GM19099 (cell line): Measurements from ENCODE around the gene PIGO.

Experiments used
- POLR2A ChIP-seq: IDR thresholded peaks from 3 replicates; pipeline ENCODE4 v1.6.1; 2011; ENCODE audit warnings: low read depth; ENCODE audit not compliant: insufficient read length; ENCODE audit errors: extremely low read depth

PIGO gene

DNA sequence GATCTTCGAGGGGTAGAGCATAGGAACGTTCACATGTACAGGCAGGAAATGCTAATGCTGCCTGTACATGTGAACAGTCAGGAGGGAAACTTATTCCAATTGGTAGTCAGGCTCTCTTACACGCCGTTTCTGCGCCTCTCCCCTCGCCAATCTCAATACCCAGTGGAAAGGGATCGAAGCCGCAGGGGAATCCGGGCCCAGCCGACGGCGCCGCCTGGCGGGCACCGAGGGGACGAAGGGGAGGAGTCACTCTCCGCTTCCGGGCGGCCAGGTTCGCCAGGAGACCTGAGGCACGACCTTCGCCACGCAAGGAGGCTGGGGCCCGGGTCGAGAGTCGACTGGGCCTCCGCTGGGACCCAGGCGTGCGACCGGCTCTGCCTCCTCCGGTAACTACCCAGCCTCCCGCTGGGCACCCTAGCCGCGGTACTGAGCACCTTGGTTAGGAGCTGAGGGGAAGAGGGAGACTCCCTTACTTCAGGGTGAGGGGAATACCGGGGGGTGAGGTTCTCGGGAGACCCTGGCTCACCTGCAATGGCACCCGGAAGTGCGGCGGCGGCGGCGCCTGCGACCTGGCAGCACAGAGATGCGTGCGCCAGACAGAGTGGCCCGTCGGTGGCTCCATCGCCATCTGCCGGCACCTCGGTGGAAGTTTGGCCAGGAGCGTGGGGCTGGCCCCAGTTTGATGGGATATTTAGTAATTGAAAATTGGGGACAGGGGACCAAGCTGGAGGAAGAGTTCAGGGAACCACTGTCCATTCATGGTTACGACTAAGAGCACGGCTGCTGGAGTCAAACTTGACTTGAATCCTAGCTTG lies at the start of gene PIGO:
PIGO (minus strand) TSS at position 557 of the 815 bp plus-strand sequence. CDS start 1,026 bp downstream, outside the sequence.
- TF ChIP-seq POLR2A, result peak; percentile 91

DNA sequence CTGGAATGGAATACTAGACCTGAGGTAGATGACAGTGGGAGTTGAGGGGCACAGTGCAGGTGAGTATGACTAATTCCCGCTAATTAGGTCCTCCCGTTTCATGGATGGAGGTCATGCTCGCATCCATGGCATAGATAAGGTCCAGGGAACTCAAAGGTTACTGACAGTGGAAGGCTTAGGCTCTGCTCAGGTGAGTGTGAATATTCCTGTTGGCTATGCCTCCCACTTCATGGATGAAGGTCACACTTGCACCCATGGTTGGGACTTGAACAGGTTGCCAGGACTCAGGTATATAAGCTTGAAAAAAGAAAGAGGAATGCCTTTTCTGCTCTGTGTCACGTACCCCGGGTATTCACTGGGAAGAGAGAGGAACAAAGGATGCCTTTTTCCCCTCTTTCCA lies 45.6 kb upstream of the PIGO start:
- TF ChIP-seq POLR2A, result no peak

DNA sequence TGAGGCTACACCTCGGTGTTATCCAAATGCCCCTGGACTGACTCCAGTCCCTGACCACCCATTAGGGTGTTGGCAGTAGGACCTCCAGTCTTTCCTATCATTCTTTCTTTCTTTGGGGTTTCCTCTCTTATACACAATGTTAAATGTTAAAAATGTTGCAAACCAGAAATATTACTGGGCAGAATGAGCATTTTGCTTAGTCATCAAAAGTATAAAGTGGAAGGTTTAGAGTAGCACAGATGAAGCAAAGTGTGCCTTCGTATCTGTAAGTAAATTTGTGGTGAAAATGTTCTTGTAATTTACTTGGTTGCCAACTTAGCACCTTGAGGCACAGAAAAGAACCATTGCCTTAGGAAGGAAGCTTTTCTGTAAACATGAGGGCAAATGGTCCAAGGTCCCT lies 43.7 kb upstream of the PIGO start:
- no peak for TF ChIP-seq POLR2A

DNA sequence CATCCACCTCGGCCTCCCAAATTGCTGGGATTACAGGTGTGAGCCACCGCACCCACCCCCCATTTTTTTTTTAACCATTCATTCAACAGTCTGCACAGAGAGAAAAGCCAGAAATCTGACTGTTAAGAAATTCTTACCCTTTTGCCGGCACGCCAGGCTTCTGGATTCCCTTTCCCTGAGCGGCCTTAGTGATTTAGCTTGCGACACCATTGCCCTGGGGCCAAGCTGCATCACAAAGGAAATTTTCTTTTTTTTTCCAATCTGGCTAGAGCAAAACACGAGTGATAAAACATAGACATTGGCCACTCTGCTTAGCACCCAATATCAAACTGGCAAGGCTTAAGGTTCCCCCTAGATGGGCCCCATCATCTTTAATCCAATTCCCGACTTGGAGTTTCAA lies 40.5 kb upstream of the PIGO start:
- no peak for TF ChIP-seq POLR2A

DNA sequence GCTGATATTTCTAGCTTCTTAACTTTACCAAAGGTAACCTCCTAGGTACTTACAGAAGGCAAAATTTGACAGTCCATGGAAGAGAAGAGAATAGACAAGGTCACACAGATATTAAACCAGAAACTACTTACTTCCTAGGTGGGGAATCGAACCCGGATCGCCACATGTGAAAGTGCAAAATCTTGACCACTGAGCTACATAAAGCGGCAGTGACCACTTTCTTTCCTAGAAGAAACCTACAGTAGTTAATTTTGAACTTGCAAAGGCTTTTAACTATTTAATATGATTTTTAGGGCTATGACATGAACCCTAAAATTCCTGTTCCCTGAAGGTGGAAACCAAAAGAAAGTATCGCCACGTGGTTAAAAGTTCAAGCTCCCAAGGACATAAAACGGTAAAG lies 39.6 kb upstream of the PIGO start:
- no peak for TF ChIP-seq POLR2A

DNA sequence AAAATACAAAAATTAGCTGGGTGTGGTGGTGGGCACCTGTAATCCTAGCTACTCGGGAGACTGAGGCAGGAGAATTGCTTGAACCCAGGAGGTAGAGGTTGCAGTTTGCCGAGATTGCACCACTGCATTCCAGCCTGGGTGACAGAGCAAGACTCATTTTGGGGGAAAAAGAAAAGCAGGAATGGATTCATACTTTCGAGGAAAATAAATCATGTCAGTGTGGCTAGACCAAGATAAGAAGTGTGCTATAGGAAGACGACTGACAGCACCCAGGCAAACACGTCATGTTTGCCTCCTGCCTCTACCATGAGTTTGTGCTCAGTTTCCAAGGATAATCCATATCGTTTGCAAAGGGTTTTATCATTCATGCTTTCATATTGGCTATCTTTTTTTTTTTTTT lies 38.5 kb upstream of the PIGO start:
- no peak for TF ChIP-seq POLR2A

DNA sequence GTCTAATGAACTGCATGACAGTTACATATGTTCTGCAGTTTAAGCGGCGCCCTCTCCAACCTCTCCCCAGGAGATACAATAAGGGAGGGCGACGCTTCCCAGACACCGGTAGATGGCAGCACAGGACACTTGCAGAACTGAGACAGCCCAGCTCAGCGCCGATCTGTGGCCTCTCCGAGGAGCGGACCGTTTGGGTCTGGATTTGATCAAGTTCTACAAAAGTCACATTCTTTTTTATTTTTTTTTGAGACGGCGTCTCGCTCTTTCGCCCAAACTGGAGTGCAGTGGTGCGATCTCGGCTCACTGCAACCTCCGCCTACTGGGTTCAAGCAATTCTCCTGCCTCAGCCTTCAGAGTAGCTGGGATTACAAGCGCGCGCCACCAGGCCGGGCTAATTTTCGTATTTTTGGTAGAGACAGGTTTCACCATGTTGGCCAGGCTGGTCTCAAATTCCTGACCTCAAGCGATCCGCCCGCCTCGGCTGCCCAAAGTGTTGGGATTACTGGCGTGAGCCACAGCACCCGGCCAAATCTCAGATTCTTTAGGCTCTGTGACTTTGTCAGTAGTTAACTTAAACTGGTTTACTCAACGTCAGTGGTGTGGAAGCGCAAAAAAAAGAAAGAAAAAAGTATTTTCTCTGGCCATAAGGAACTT lies 20.6 kb upstream of the PIGO start:
- TF ChIP-seq POLR2A, result no peak

DNA sequence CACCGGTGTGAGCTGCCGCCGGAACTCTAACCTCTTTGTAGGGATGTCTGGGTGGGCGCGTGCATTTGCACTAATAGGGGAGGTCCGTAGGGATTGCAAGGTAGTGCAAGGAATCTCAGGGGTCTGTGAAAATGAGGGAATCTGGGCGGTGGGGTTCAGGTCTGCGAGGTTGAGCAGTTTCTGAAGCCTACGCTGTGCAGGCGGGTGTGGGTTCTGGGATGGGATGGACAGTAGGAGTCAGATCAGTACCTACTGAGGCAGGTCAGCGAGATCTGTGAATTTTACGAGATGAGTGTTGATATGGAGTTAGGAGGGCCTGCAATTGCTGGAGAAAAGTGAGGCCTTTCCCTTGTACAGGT lies 20.1 kb upstream of the PIGO start:
- TF ChIP-seq POLR2A, result no peak

DNA sequence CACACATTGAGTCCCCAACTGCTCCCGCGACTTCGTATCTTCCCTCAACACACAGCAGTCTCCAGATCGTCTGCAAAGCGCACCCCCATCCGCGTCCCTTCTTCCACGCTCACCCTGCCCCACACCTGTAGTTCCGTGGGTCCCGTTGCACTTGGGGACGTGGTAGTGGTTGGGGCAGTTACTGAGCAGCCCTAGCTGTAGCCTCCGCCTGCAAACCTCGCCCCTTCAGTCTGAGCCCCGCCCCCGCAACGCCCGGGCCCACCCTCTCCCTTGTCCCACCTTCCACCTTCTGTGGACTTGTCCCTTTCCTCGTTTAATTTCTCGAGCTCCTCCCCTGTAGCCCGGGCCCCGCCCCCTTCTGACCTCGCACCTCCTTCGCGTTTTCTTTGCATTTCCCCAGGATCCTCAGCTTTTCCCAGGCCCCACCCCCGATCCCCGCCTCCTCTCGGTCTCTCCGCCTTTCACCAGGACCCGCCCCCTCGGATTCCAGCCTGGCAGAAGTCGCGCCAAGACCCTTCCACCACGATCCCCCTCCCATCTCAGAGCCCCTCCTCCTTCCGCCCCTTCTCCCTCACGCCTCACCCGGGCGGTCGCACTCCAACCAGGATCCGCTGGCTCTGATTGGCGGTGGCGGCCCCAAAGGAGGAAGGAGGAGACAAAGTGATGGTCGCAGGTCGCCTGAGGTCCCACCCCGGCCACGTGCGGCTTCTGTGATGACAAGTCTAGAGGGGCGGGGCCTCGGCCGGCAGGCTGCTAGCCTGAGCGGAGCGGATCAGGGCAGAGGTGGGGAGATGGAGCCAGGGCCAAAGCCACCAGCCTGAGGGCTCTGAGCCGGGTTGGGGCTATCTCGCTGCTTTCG lies 19.5 kb upstream of the PIGO start, which contains the start of gene ATOSB:
ATOSB (minus strand) TSS at position 183 of the 859 bp plus-strand sequence. CDS start 7,588 bp downstream, outside the sequence.
- TF ChIP-seq POLR2A, result peak; percentile 37

DNA sequence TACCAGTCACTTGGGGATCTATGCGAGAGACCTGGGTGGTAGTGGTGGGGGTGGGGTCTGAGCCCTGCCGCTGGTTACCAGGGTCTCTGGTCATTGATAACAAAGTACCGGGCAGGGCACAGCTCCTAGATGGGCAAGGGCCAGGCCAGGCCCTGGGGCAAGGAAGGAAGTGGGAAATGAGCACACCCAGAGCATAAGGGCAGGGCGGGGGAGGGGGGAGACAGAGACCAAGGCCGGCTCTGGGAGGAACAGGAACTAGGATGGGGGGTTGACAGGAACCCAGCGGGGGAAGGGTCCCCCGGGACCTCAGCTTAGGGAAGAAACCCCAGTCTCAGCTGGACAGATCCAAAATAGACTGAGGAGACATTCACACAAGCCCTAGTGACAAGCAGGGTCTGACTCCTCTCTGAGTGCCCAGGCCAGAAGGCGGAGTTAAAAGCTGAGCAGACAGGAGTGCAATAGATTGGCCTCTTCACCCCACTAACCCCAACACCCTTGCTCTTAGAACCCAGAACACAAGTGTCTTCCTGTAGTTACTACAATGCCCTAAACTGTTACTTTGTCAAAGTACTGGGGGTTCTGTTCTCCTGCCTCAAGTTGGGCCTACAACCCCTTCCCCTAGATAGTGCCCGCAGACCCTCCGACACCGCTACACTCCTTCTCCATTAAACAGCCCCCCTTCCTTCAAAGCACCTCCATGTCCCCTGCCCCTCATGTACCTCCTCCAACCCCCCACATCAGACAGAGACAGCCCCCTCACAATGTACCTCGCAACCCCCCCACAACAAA lies 18.6 kb upstream of the PIGO start:
- peak; percentile 28 for TF ChIP-seq POLR2A

DNA sequence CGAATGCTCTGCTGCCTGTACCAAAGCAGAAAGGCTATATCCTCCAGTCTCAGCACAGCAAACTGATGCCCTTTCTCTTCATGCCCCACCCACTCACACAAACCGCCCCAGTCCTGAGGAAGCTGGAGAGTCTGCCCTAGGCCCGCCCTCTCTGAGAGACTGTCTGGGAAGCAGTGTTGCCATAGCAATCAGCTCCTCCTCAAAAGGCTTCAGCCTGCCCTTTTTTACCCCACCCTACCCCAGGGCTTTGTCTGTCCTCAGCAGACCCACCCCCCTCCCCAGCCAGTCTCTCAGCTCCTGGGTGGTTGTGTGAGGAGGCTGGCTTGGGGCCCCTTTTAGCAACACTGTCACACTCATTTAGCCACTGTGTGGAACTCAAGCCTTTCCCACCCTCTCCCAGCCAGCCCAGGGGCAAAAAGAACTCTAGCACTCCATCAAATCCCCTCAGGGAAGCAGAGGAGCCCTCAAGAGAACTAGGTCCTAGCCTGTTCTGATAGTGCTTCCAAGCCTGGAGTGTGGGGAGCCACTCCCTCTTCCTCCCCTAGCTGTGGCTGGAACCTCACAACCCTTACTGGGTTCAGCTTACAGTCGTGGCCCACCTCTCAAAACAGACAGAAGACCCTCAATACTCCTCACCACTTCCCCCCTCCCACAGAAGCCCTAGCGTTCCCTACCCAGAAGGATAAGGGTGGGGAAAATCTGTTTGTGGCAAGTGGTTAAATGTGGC lies 17.9 kb upstream of the PIGO start:
- TF ChIP-seq POLR2A, result no peak

DNA sequence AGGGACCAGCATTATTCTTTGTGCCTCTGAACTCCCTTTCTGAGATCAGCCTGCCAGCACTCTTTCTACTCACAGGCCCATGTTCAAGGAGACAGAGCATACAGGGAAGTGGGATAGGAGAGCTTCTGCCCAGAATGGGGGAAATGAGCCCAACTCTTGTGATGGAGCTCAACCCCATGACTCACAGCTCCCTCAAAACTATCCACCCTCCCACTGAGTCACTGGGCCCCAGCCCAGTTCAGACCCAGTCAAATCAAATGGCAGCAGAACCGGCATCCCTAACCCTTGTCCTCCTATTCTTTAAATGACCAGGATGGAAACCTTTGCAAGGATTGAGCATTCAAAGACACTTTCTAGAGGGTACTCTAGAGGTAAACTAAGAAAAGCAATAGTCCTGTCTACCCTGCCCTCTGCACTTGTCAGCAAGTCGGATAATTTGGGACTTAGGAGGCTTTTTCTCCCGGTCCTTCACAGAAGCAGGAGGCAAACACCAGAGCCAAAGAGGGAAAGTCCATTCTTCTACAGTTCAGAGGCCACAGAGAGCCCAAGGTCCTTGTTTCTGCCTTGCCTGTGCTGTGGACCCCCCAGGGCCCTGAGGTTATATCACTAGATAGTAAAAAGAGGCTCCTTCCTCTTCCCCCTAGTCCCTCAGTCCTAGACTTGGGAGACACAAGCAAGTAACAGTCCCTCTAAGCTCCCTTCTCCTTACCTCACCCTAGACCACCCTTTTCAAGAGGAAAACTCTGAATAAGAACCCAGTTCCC lies 16.0 kb upstream of the PIGO start:
- TF ChIP-seq POLR2A, result no peak

DNA sequence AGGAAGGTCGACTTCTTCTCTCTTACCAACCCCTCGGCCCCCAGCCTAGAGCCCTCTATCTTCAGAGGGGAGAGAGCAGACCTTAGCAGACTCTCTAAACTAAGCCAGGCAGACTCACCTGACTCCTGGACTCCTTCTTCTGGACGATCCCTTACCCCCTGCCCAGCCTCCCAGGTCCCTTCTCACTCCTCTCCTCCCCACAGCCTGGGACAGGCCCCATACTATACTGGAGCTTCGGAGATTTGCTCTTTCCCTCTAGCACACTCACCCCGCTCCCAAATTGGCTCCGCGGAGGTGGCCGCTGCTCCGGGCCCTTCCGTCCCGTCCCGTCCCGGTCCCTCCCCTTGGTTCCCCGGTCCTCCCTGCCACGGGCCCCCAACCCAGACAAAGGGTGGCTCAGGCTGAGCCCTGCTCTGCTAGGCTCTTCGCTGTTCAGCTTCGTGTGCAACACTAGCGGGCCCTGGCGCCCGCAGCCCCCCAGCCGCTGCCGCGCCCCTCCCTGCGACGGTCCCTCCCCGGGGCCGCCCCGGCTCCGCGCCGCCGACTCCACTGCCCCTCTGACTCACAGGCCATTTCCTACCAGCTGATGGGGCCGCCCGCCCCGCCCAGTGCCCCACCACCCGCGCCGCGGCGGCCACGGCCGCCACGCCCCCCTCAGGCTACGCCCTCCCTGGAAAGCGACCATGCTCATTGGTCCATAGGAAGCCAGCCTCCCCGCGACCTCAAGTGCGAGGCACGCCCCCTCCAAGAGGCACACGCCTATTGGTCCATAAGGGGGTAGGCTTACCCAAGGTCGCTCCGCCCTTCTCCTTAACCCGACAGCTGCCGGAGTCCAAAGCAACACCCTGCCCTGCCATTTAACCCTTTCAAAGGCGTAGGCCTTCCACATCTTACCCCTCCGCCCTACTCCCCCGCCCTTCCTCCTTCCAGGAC lies 14.9 kb upstream of the PIGO start:
- no peak for TF ChIP-seq POLR2A

DNA sequence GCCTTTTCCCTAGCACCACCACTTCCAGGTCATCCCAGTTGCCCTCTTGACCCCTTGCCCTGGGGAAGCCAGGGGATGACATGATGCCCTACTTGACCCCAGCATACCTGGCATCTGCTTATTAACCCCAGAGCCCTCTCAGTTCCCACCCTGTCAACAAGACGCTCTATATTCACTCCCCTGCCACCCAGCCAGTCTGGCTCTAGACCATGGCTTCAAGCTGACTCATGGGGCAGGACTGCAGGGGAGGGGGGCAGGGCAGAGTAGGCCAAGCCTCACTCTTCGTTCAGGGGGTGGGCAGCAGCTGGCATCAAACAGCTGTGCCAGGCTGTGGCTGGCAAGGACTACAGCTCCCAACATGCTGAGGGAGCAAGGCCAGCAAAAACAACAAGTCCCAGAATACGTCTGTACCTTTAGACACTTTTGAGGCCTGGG lies 14.0 kb upstream of the PIGO start:
- TF ChIP-seq POLR2A, result no peak
